22Rv1 (cell line): ENCODE data around the gene RNF227.
A peak's percentile ranks its signal among the peaks of the same experiment; 100 is the strongest.

ENCODE experiments used
- H3K27ac ChIP-seq: fragments of 450-650 bp; 2 replicates; pipeline ENCODE4 v1.5.1; 2017
- ZFX ChIP-seq: fragments of 450-650 bp; IDR thresholded peaks from 2 replicates; pipeline ENCODE4 v1.6.1; 2017; ENCODE audit warnings: antibody characterized with exemption, borderline replicate concordance
- TF ChIP-seq, protein P1 (sequence below): fragments of 450-650 bp; IDR thresholded peaks from 2 replicates; pipeline ENCODE4 v1.5.1; 2017; ENCODE audit warnings: mild to moderate bottlenecking

Gene RNF227

GRCh38 chr17:7951143-7951792 is 35.2 kb upstream of the RNF227 start:
- peak overlapping the region; percentile 68 for H3K27ac ChIP-seq
- TF ChIP-seq, protein P1, sequence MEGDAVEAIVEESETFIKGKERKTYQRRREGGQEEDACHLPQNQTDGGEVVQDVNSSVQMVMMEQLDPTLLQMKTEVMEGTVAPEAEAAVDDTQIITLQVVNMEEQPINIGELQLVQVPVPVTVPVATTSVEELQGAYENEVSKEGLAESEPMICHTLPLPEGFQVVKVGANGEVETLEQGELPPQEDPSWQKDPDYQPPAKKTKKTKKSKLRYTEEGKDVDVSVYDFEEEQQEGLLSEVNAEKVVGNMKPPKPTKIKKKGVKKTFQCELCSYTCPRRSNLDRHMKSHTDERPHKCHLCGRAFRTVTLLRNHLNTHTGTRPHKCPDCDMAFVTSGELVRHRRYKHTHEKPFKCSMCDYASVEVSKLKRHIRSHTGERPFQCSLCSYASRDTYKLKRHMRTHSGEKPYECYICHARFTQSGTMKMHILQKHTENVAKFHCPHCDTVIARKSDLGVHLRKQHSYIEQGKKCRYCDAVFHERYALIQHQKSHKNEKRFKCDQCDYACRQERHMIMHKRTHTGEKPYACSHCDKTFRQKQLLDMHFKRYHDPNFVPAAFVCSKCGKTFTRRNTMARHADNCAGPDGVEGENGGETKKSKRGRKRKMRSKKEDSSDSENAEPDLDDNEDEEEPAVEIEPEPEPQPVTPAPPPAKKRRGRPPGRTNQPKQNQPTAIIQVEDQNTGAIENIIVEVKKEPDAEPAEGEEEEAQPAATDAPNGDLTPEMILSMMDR = no peak
- TF ChIP-seq ZFX = no peak

DNA sequence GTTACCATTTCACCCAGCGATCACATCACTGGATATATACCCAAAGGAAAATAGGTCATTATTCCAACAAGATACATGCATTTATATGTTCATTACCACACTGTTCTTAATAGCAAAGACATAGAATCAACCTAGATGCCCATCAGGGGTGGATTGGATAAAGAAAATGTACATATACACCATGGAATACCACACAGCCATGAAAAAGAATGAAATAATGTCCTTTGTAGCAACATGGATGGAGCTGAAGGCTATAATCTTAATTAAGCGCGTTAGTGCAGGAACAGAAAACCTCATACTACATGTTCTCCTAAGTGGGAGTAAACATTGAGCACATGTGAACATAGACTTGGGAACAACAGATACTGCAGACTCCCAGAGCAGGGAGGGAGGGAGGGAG is 34.5 kb upstream of the RNF227 start:
- peak overlapping the region; percentile 68 for H3K27ac ChIP-seq
- no peak for TF ChIP-seq ZFX
- TF ChIP-seq, protein P1 = no peak

- TF ChIP-seq, protein P1 = no peak
- TF ChIP-seq ZFX = no peak
- H3K27ac ChIP-seq = peak overlapping the region; percentile 18; the same call in 1 of the 2 replicates
Measured at GRCh38 chr17:7947651-7948050, 31.6 kb upstream of the RNF227 start.

DNA sequence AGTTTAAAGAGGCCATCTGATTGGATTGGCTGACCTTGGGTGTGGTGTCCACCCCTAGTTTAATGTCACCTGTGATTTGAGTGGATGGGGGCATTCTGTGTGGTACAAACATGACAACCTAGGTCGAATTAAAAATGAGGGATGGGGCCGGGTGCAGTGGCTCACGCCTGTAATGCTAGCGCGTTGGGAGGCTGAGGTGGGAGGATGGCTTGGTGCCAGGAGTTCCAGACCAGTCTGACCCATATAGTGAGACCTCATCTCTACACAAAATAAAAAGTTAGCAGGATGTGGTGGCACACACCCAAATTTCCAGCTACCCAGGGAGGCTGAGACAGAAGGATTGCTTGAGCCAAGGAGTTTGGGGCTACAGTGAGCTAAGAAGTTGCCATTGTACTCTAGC is 30.4 kb upstream of the RNF227 start:
- TF ChIP-seq, protein P1 = no peak
- no peak for TF ChIP-seq ZFX
- H3K27ac ChIP-seq = no peak overlapping the region

GRCh38 chr17:7945651-7946050 is 29.6 kb upstream of the RNF227 start:
- H3K27ac ChIP-seq = no peak overlapping the region

DNA sequence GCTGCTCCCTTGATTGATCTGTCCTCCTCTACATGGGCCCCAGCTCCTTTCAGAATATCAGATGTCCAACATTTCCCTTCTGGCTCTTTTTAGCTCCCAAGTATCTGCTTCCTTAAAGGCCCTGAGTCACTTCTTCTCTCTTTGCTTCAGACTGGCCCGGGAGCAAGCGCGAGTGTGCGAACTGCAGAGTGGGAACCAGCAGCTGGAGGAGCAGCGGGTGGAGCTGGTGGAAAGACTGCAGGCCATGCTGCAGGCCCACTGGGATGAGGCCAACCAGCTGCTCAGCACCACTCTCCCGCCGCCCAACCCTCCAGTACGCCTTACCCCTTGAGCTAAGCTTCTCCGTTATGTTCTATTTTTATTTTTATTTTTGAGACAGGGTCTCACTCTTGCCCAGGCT is 28.2 kb upstream of the RNF227 start:
- H3K27ac ChIP-seq = no peak overlapping the region
- TF ChIP-seq, protein P1 = no peak
- no peak for TF ChIP-seq ZFX

More at GRCh38 chr17:7945651-7946050, 29.6 kb upstream of the RNF227 start:
- TF ChIP-seq, protein P1 = no peak
- no peak for TF ChIP-seq ZFX

DNA sequence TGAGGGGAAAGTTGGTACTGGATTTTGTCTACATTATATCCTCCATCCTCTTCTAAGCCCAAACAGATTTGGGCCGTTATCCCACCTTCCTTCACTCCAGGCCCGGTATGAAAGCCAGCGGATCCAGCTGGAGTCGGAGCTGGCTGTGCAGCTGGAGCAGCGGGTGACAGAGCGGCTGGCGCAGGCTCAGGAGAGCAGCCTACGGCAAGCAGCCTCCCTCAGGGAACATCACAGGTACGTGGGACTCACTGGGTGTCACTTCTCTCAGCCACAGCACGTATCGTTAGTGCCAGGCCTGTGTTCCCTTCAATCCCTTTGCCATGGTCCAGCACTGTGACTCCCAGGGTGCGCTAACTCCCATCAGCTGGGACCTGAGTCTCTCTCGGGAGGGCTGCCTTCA is 27.2 kb upstream of the RNF227 start:
- no peak overlapping the region for H3K27ac ChIP-seq
- no peak for TF ChIP-seq ZFX
- TF ChIP-seq, protein P1 = no peak
